OCI-LY1 (cell line): Measurements from ENCODE around the gene CEBPZOS.

Experiments used
- EZH2 ChIP-seq: fragments of 200-600 bp; sonication (generic), shearing (Covaris generic); IDR thresholded peaks from 2 replicates; pipeline ENCODE4 v1.8.0; 2017; ENCODE audit warnings: borderline replicate concordance, mixed run types, mild to moderate bottlenecking, antibody characterized with exemption, low read length, moderate library complexity, mixed read lengths
- TF ChIP-seq, protein P1 (sequence below): fragments of 200-600 bp; sonication (generic), shearing (Covaris generic); IDR thresholded peaks from 2 replicates; pipeline ENCODE4 v1.5.1; 2017; ENCODE audit warnings: mild to moderate bottlenecking, antibody characterized with exemption, low read length, moderate library complexity, mixed read lengths

DNA sequence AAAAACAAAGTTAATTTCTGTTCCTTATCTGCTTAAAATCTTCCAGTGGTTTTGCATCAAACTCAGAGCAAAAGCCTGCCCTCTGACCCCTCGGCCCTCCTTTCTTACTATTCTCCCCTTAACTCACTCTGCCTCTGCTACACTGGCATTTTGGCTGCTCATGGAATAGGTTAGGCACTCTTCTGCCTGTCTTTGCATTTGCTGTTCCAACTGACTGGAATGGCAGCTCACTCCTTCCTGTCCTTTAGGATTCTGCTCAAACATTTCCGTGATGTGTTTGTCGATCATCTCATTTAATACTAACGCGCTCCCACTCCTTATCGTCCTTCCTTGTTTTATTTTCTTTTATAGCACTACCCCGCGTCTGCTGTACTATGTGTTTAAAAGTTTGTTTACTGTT lies 34.3 kb downstream of the CEBPZOS start:
- TF ChIP-seq, protein P1, sequence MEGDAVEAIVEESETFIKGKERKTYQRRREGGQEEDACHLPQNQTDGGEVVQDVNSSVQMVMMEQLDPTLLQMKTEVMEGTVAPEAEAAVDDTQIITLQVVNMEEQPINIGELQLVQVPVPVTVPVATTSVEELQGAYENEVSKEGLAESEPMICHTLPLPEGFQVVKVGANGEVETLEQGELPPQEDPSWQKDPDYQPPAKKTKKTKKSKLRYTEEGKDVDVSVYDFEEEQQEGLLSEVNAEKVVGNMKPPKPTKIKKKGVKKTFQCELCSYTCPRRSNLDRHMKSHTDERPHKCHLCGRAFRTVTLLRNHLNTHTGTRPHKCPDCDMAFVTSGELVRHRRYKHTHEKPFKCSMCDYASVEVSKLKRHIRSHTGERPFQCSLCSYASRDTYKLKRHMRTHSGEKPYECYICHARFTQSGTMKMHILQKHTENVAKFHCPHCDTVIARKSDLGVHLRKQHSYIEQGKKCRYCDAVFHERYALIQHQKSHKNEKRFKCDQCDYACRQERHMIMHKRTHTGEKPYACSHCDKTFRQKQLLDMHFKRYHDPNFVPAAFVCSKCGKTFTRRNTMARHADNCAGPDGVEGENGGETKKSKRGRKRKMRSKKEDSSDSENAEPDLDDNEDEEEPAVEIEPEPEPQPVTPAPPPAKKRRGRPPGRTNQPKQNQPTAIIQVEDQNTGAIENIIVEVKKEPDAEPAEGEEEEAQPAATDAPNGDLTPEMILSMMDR, result no peak
- no peak for TF ChIP-seq EZH2
